ENCODE measurements around the gene CNOT3. TPM values are rescaled to one million over a fixed set of nuclear protein-coding genes. Genes with fewer than 3 reads are reported as not detected.

CNOT3 gene
- total and polyA plus RNA-seq, 2 of the 13 experiments (the other 11 are each of a cell fraction or from before 2014, with no cell fraction given): 4.3 to 5.8 TPM

GRCh38 chr19:54102421-54103169 is 35.0 kb upstream of the CNOT3 start, which contains the start of gene NDUFA3 (continued):
- TF ChIP-seq SIX1 (CRISPR knock-in tag; IDR thresholded peaks at IDR 0.05; ENCODE audit: borderline replicate concordance): no peak
- TF ChIP-seq HNRNPL (IDR thresholded peaks at IDR 0.05; ENCODE audit: low read depth, low read length): no peak
- TF ChIP-seq MTERF4 (CRISPR knock-in tag; IDR thresholded peaks at IDR 0.05): no peak
- no peak for TF ChIP-seq PITX1 (CRISPR knock-in tag; IDR thresholded peaks at IDR 0.05)
- no peak for TF ChIP-seq TP53 (CRISPR knock-in tag; conservative IDR thresholded peaks at IDR 0.05)
- TF ChIP-seq GLI4 (CRISPR knock-in tag; IDR thresholded peaks at IDR 0.05; ENCODE audit: borderline replicate concordance): no peak
- no peak for TF ChIP-seq CCDC6 (CRISPR knock-in tag; IDR thresholded peaks at IDR 0.05)
- 0 out of 2 replicates have a peak, but pooled peaks have one; percentile 44 for TF ChIP-seq ZNF430 (CRISPR knock-in tag; IDR thresholded peaks at IDR 0.05)
- TF ChIP-seq GABPA (IDR thresholded peaks at IDR 0.05; ENCODE audit: low read depth, low read length): no peak
- TF ChIP-seq GABPA (CRISPR knock-in tag; IDR thresholded peaks at IDR 0.05; ENCODE audit: low read depth): peak; percentile 85
- no peak for TF ChIP-seq ZNF569 (CRISPR knock-in tag; IDR thresholded peaks at IDR 0.05; ENCODE audit: borderline replicate concordance)
- TF ChIP-seq ZNF235 (CRISPR knock-in tag; IDR thresholded peaks at IDR 0.05; ENCODE audit: borderline replicate concordance): peak; percentile 88; the same call in 1 of the 2 replicates
- peak; percentile 66 for TF ChIP-seq ZFY (CRISPR knock-in tag; IDR thresholded peaks at IDR 0.05)
- TF ChIP-seq ZBTB42 (CRISPR knock-in tag; IDR thresholded peaks at IDR 0.05): no peak
- TF ChIP-seq KDM2A (CRISPR knock-in tag; IDR thresholded peaks at IDR 0.05; ENCODE audit: borderline replicate concordance, low read depth): peak; percentile 92
- TF ChIP-seq SIN3A (IDR thresholded peaks at IDR 0.05; ENCODE audit: borderline replicate concordance, low read depth, low read length): peak; percentile 83; the same call in 1 of the 2 replicates
- TF ChIP-seq PRMT3 (CRISPR knock-in tag; IDR thresholded peaks at IDR 0.05; ENCODE audit: borderline replicate concordance, low read depth): no peak
- TF ChIP-seq ZNF75D (CRISPR knock-in tag; IDR thresholded peaks at IDR 0.05; ENCODE audit: borderline replicate concordance): no peak
- TF ChIP-seq THYN1 (CRISPR knock-in tag; IDR thresholded peaks at IDR 0.05; ENCODE audit: borderline replicate concordance, low read depth): no peak
- TF ChIP-seq ZNF83 (CRISPR knock-in tag; IDR thresholded peaks at IDR 0.05; ENCODE audit: borderline replicate concordance): no peak; the same call in 1 of the 2 replicates
- no peak for TF ChIP-seq ZFP36 (IDR thresholded peaks at IDR 0.05; ENCODE audit: borderline replicate concordance, low read depth, low read length, partially characterized antibody)
- TF ChIP-seq ZNF234 (CRISPR knock-in tag; conservative IDR thresholded peaks at IDR 0.05): no peak
- no peak for TF ChIP-seq ZFP82 (CRISPR knock-in tag; IDR thresholded peaks at IDR 0.05; ENCODE audit: borderline replicate concordance)
- TF ChIP-seq ZNF382 (CRISPR knock-in tag; IDR thresholded peaks at IDR 0.05; ENCODE audit: borderline replicate concordance): no peak
- TF ChIP-seq NCOA1 (CRISPR knock-in tag; IDR thresholded peaks at IDR 0.05): no peak
- TF ChIP-seq ZBTB21 (CRISPR knock-in tag; IDR thresholded peaks at IDR 0.05): no peak
- TF ChIP-seq CBFB (CRISPR knock-in tag; IDR thresholded peaks at IDR 0.05): peak; percentile 79
- no peak for TF ChIP-seq ZNF367 (CRISPR knock-in tag; IDR thresholded peaks at IDR 0.05; ENCODE audit: borderline replicate concordance)
- TF ChIP-seq PLSCR1 (CRISPR knock-in tag; IDR thresholded peaks at IDR 0.05; ENCODE audit: borderline replicate concordance): no peak

Measured in HepG2 (cell line).